Aorta (tissue), 5 donors: Measurements from ENCODE around the gene BSND. TPM values are rescaled to one million over a fixed set of nuclear protein-coding genes. Genes with fewer than 3 reads are reported as not detected.

Experiments used
- ATAC-seq: fragments of 200-7000 bp; cut with Tn5 transposase; one replicate; pipeline ENCODE4 v1.9.1; 2022; ENCODE audit warnings: moderate library complexity; ENCODE audit not compliant: low FRiP score
- DNase-seq, 2 donors: peaks; one replicate each; pipeline ENCODE4 v3.0.0-alpha.2; 2020
- H3K27ac ChIP-seq, 2 donors: one replicate each; pipeline ENCODE4 v1.5.1; 2013; ENCODE audit warnings: low read length in 2 of 2, mild to moderate bottlenecking in 2 of 2, moderate library complexity in 2 of 2, control low read depth in 1 of 2, inconsistent platforms in 1 of 2, low read depth in 1 of 2
- H3K27me3 ChIP-seq, 2 donors: one replicate each; pipeline ENCODE4 v1.6.1; 2013; ENCODE audit warnings: control low read depth in 1 of 2, low read length in 1 of 2, mild to moderate bottlenecking in 1 of 2, moderate library complexity in 1 of 2; ENCODE audit not compliant: insufficient read depth in 2 of 2, control insufficient read depth in 1 of 2
- H3K36me3 ChIP-seq, 2 donors: one replicate each; pipeline ENCODE4 v1.6.1; 2013; ENCODE audit warnings: control low read depth in 1 of 2, low read length in 1 of 2, mild to moderate bottlenecking in 1 of 2; ENCODE audit not compliant: insufficient read depth in 2 of 2, control insufficient read depth in 1 of 2
- H3K4me1 ChIP-seq, 2 donors: one replicate each; pipeline ENCODE4 v1.6.1; 2013; ENCODE audit warnings: low read length in 2 of 2, control low read depth in 1 of 2, mild to moderate bottlenecking in 1 of 2, moderate library complexity in 1 of 2; ENCODE audit not compliant: insufficient read depth in 2 of 2, control insufficient read depth in 1 of 2
- H3K4me3 ChIP-seq, 2 donors: one replicate each; pipeline ENCODE4 v1.5.1; 2013; ENCODE audit warnings: low read length in 2 of 2, control low read depth in 1 of 2, mild to moderate bottlenecking in 1 of 2
- H3K9me3 ChIP-seq: one replicate; pipeline ENCODE4 v1.6.1; 2013; ENCODE audit warnings: mild to moderate bottlenecking, low read length; ENCODE audit not compliant: control insufficient read depth
- WGBS, 2 donors: extraction: QIAGEN DNeasy Blood & Tissue Kit; methylation state at CpG; one replicate each; pipeline ENCODE4 v1.1.7; 2013; 5-methylcytosine and 5-hydroxymethylcytosine counted together
- intact Hi-C, 2 donors: fragments of 100-400 bp; cut with DNase I; formaldehyde crosslinking; loops; one replicate each; pipeline versions ENCODE4 v1.14.2 to v1.15.0; 2022
- polyA plus RNA-seq, 2 donors: library from polyadenylated mRNA; stranded (reverse); fragments of 200-250 nt; gene quantifications; one replicate each; pipeline ENCODE4 v1.2.3, GENCODE V29; 2013
- total RNA-seq, 2 donors: library from RNA; stranded (reverse); fragmentation: NEBNext Ultra II Directional; extraction: Animal tissue kit (Norgen Biotek cat#: 25700); gene quantifications; one replicate each; pipeline ENCODE4 v1.2.1, GENCODE V29; 2021
- donor health status: healthy with polysubstance abuse.
- donor health status: Bipolar disorder and iron deficiency.
- donor health status: DM: no; HTN: no; CAD: no.
- donor health status: DM: no; HTN: no; CAD: no.
- donor health status: DM: yes; HTN: yes; CAD: no.

BSND gene
- total and polyA plus RNA-seq, 4 donors, result not detected

- Histone ChIP-seq H3K4me1 (no peaks in the 10 kb centered on the region), H3K4me3 (no peak overlapping the region), H3K27me3 (no peaks in the 10 kb centered on the region), H3K36me3 (no peaks in the 10 kb centered on the region), H3K9me3 (no peaks in the 10 kb centered on the region), H3K27ac (no peak overlapping the region)
- intact Hi-C loops, result no loop called here
- ATAC-seq (no peak), DNase-seq (no peak)
- 32 to 67% methylated on average over 2 of the region's 2 CpGs for WGBS, 2 donors
Observed at GRCh38 chr1:55002686-55003085, 4.0 kb downstream of the BSND start.

DNA sequence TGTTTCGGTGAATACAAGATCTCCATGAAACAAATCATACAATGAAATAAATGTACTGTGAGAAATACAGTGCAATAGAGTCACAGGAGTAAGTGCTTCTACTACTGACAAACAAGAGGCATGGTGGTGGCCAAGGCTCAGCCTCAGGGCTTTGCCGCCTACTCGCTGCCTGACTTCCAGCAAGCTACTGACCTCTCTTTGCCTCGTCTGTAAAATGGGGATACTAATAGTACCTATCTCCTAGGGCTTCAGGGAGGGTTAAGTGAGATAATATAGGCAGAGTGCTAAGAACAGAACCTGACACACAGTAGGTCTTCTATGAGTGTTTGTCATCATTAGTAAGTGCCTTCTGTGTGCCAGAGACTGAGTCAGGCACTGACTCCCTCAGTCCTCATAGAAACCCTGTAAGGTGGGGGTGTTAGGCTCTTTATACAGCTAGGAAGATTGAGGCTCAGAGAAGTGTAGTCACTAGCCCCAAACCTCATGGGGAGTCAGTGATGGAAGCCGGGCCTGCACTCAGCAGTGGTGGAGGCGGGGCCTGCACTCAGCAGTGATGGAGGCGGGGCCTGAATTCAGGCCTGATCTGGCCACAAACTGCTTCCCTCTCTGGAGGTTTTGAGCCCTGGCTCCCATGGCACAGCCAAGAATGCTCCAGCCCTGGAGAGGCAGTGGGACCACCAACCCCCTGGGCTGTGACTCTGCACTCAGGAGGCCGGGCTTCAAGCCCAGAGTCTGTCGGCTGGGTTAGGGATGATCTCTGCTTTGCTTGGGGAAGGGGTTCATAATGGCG is 6.8 kb downstream of the BSND start:
- Histone ChIP-seq H3K36me3 (no peaks in the 10 kb centered on the region), H3K27ac (no peak overlapping the region), H3K4me1 (no peaks in the 10 kb centered on the region), H3K4me3 (no peak overlapping the region), H3K9me3 (no peaks in the 10 kb centered on the region), H3K27me3 (no peaks in the 10 kb centered on the region)
- DNase-seq, result peak; percentile 3 to 71
- no peak for ATAC-seq
- intact Hi-C loops, result no loop called here
- WGBS, 2 donors, result 88 to 89% methylated on average over 10 of the region's 10 CpGs

- no peak for ATAC-seq
- Histone ChIP-seq H3K36me3 (no peaks in the 10 kb centered on the region), H3K27ac (no peak overlapping the region), H3K9me3 (no peaks in the 10 kb centered on the region), H3K4me1 (no peaks in the 10 kb centered on the region), H3K27me3 (no peaks in the 10 kb centered on the region), H3K4me3 (no peak overlapping the region)
- peak; percentile 25 to 61 for DNase-seq
- intact Hi-C loops, result no loop called here
- WGBS, 2 donors, result 95 to 96% methylated on average over 12 of the region's 12 CpGs
Observed at GRCh38 chr1:55006931-55007330, 8.2 kb downstream of the BSND start.

DNA sequence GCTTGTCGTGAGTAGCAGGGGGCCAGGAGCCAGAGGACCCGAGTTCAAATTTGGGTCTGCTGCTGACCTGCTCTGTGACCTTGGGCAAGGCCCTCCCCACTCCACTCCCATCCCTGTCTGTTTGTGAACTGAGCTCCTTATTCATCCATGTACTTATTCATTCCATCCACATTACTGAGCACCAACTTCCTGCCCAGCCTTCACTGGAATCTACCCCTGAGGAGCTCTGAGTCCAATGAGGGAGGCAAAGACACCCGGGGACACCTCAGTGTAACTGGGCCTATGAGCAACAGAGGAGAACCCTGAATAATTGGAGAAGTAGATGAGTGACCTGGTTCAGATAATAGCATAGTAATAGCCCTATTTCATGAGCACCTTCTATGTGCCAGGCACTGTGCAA is 8.9 kb downstream of the BSND start:
- H3K27me3 ChIP-seq, result no peaks in the 10 kb centered on the region
- intact Hi-C loops, result no loop called here
- peak; percentile 14 to 27 for DNase-seq
- H3K4me3 ChIP-seq, result no peak overlapping the region
- ATAC-seq, result no peak
- no peaks in the 10 kb centered on the region for H3K4me1 ChIP-seq
- WGBS, 2 donors, result 82 to 88% methylated on average over 3 of the region's 3 CpGs
- H3K9me3 ChIP-seq, result no peaks in the 10 kb centered on the region
- no peak overlapping the region for H3K27ac ChIP-seq
- no peaks in the 10 kb centered on the region for H3K36me3 ChIP-seq

GRCh38 chr1:55010194-55010886 is 11.6 kb downstream of the BSND start:
- H3K4me3 ChIP-seq, result no peak overlapping the region
- intact Hi-C loops, result no loop called here
- WGBS, 2 donors, result 91 to 93% methylated on average over 9 of the region's 9 CpGs

DNA sequence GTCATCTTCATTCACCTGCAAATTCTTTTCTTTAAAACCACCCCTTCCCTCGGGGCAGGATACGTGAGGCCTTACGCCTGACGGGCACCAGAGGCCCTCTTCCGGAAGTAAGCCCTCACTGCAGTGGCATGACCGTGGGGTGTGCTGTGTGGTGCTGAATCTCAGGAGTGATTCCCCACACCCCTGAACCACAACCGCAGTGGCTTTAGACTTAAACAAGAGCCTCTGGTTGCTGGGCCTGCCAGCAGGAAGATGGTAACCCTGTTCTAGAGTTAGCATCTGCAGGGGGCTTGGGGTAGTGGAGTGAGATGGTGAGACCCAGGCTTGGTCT is 12.1 kb downstream of the BSND start:
- DNase-seq (peak; percentile 6 to 39), ATAC-seq (no peak)
- 89 to 94% methylated on average over 7 of the region's 7 CpGs for WGBS, 2 donors
- no peaks in the 10 kb centered on the region for H3K9me3 ChIP-seq
- H3K27ac ChIP-seq, result no peak overlapping the region
- no peak overlapping the region for H3K4me3 ChIP-seq
- H3K27me3 ChIP-seq, result no peaks in the 10 kb centered on the region
- intact Hi-C loops, result no loop called here
- H3K4me1 ChIP-seq, result no peaks in the 10 kb centered on the region
- no peaks in the 10 kb centered on the region for H3K36me3 ChIP-seq

More at GRCh38 chr1:55010194-55010886, 11.6 kb downstream of the BSND start:
- DNase-seq, result peak; percentile 37 to 60
- Histone ChIP-seq H3K27ac (no peak overlapping the region), H3K4me1 (no peaks in the 10 kb centered on the region), H3K36me3 (no peaks in the 10 kb centered on the region), H3K27me3 (no peaks in the 10 kb centered on the region), H3K9me3 (no peaks in the 10 kb centered on the region)
- ATAC-seq, result no peak

- no peaks in the 10 kb centered on the region for H3K4me1 ChIP-seq
- DNase-seq, result peak; percentile 9 to 26
- no peak overlapping the region for H3K4me3 ChIP-seq
- no peak overlapping the region for H3K27ac ChIP-seq
- no peak for ATAC-seq
- H3K36me3 ChIP-seq, result no peaks in the 10 kb centered on the region
- no peaks in the 10 kb centered on the region for H3K9me3 ChIP-seq
- intact Hi-C loops, result no loop called here
- no peaks in the 10 kb centered on the region for H3K27me3 ChIP-seq
- WGBS, 2 donors, result 79 to 89% methylated on average over 1 of the region's 1 CpG
Observed at GRCh38 chr1:55012661-55013060, 13.9 kb downstream of the BSND start.

DNA sequence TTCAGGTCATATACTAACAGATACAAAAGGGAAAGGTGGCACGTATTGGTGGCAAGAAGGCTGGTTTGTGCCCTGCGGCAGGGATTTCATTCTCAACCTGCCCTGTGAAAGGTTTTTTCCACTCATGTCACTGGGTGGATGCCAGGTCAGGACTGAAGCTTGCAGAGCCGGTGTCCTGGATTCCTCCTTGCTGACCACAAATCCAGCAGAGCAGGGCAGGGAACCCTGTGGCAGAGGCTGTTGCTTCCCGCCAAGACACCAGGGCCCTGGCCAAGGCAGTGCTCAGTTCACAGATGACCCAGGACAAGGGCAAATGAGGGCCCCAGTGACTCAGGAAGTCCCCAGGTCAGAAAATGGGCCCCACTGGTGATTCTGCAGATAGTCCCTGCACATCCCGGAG is 16.4 kb downstream of the BSND start:
- intact Hi-C loops, result no loop called here
- no peaks in the 10 kb centered on the region for H3K36me3 ChIP-seq
- H3K27ac ChIP-seq, result no peak overlapping the region
- H3K4me3 ChIP-seq, result no peak overlapping the region
- H3K4me1 ChIP-seq, result no peaks in the 10 kb centered on the region
- H3K27me3 ChIP-seq, result no peaks in the 10 kb centered on the region
- WGBS, 2 donors, result 87 to 88% methylated on average over 5 of the region's 5 CpGs
- ATAC-seq, result no peak
- no peaks in the 10 kb centered on the region for H3K9me3 ChIP-seq
- DNase-seq, result peak; percentile 24 to 39
